K562 (cell line): ENCODE results near the gene ENDOD1. TPM values are rescaled to one million over a fixed set of nuclear protein-coding genes. Genes with fewer than 3 reads are reported as not detected.
A peak's percentile ranks its signal among the peaks of the same experiment; 100 is the strongest.

Experiments used
- ARID1B ChIP-seq: fragments of 450-650 bp; IDR thresholded peaks from 2 replicates; pipeline ENCODE4 v1.6.1; 2016; ENCODE audit warnings: antibody characterized with exemption, mild to moderate bottlenecking, inconsistent platforms
- ARID4B ChIP-seq: sonication (generic); formaldehyde crosslinking; IDR thresholded peaks from 2 replicates; pipeline ENCODE4 v1.8.0; 2022; ENCODE audit warnings: mild to moderate bottlenecking, missing genetic modification reagents
- CHD1 ChIP-seq: fragments of 200-600 bp; sonication (generic); IDR thresholded peaks from one replicate; pipeline ENCODE4 v1.6.1; 2012; ENCODE audit warnings: mild to moderate bottlenecking, moderate library complexity, low read length, inconsistent platforms
- CXXC5 ChIP-seq: fragments of 250-450 bp; sonication (Bioruptor Pico); IDR thresholded peaks from 2 replicates; pipeline ENCODE4 v1.8.0; 2022; ENCODE audit warnings: inconsistent platforms, mild to moderate bottlenecking, moderate library complexity
- ETV6 ChIP-seq, 3 experiments: fragments of 150-350 bp in 1 of 3; sonication (generic) in 1 of 3; formaldehyde crosslinking in 1 of 3; IDR thresholded peaks; 2 replicates each; pipeline versions ENCODE4 v1.6.1 to v1.8.0; 2014 to 2022; ENCODE audit warnings: borderline replicate concordance in 2 of 3, low read depth in 2 of 3, antibody characterized with exemption in 1 of 3, low read length in 1 of 3, mild to moderate bottlenecking in 1 of 3, missing genetic modification reagents in 1 of 3
- FOXM1 ChIP-seq, 2 experiments: fragments of 450-650 bp in 1 of 2; sonication (generic) in 1 of 2; formaldehyde crosslinking in 1 of 2; IDR thresholded peaks; 2 replicates each; pipeline versions ENCODE4 v1.6.1 to v1.9.0; 2017 to 2022; ENCODE audit warnings: low read depth in 2 of 2, mild to moderate bottlenecking in 2 of 2, missing genetic modification reagents in 1 of 2, moderate library complexity in 1 of 2
- GATA2 ChIP-seq: sonication (generic); formaldehyde crosslinking; IDR thresholded peaks from 2 replicates; pipeline ENCODE4 v1.4.0; 2020; ENCODE audit warnings: mild to moderate bottlenecking, missing genetic modification reagents
- HDAC2 ChIP-seq: fragments of 450-650 bp; IDR thresholded peaks from 2 replicates; pipeline ENCODE4 v1.6.1; 2016; ENCODE audit warnings: mild to moderate bottlenecking
- SAFB ChIP-seq: fragments of 200-400 bp; formaldehyde crosslinking; IDR thresholded peaks from 2 replicates; pipeline ENCODE4 v1.6.1; 2017; ENCODE audit warnings: low read depth, low read length, borderline replicate concordance
- TCF3 ChIP-seq: sonication (generic); formaldehyde crosslinking; IDR thresholded peaks from 2 replicates; pipeline ENCODE4 v1.4.0; 2020; ENCODE audit warnings: mild to moderate bottlenecking, missing genetic modification reagents
- XRCC4 ChIP-seq: IDR thresholded peaks from one replicate; pipeline ENCODE4 v1.6.1; 2011; ENCODE audit not compliant: insufficient read depth, insufficient read length; ENCODE audit errors: extremely low read depth
- ZNF589 ChIP-seq: fragments of 200-800 bp; sonication (Bioruptor generic); IDR thresholded peaks from 2 replicates; pipeline ENCODE4 v1.6.1; 2016; ENCODE audit warnings: low read depth, missing genetic modification characterization, missing compliant biosample characterization
- polyA plus RNA-seq, 8 experiments: library from polyadenylated mRNA; depleted of rRNA in 4 of 8; stranded (reverse) in 5 of 8; unstranded in 3 of 8; fragments of >200 nt; fragmentation: Nextera tagmentation in 2 of 8; fragmentation: Illumina TruSeq in 1 of 8; extraction: Ambion mirVana in 2 of 8; extraction: Trizol in 1 of 8; gene quantifications; 2 replicates each; pipeline versions ENCODE4 v1.2.1 to v1.2.3, GENCODE V29; 2011 to 2014; ENCODE audit warnings: inconsistent platforms in 1 of 8, missing spikeins in 1 of 8
- total RNA-seq, 7 experiments: library from RNA; depleted of rRNA in 6 of 7; stranded (reverse); fragments of >200 nt in 6 of 7; fragmentation: Illumina TruSeq in 2 of 7; extraction: Trizol in 2 of 7; gene quantifications; 2 replicates each; pipeline versions ENCODE4 v1.2.1 to v1.2.3, GENCODE V29; 2011 to 2021; ENCODE audit warnings: low replicate concordance in 1 of 7
- TF ChIP-seq, protein P1 (sequence below): fragments of 250-450 bp; sonication (Bioruptor Pico); IDR thresholded peaks from 2 replicates; pipeline ENCODE4 v1.8.0; 2021; ENCODE audit warnings: moderate library complexity, mild to moderate bottlenecking, inconsistent platforms
- TF ChIP-seq, protein P2 (sequence below): fragments of 450-650 bp; IDR thresholded peaks from one replicate; pipeline ENCODE4 v1.6.1; 2018; ENCODE audit warnings: mild to moderate bottlenecking, moderate library complexity; ENCODE audit not compliant: partially characterized antibody

The ENDOD1 gene
- total and polyA plus RNA-seq, 9 of the 15 experiments (the other 6 are each of a cell fraction or from before 2014, with no cell fraction given) = 4.2 to 11.8 (median 9.3) TPM

GRCh38 chr11:95175818-95176380, 86.3 kb downstream of the ENDOD1 start (continued):
- TF ChIP-seq ARID4B (CRISPR knock-in tag) (no peak), FOXM1 (IDR thresholded peaks at IDR 0.05; ENCODE audit: low read depth) (peak; percentile 21; the same call in 1 of the 2 replicates), FOXM1 (CRISPR knock-in tag; IDR thresholded peaks at IDR 0.05; ENCODE audit: low read depth) (no peak), ETV6 (IDR thresholded peaks at IDR 0.05; ENCODE audit: borderline replicate concordance in 1 of 2, low read depth in 2 of 2, low read length in 1 of 2) (no peak), ETV6 (CRISPR knock-in tag; IDR thresholded peaks at IDR 0.05; ENCODE audit: borderline replicate concordance) (no peak), CHD1 (no peak), TCF3 (peak; percentile 60), ARID1B (peak; percentile 60), CXXC5 (CRISPR knock-in tag) (no peak), SAFB (no peak), XRCC4 (no peak), HDAC2 (0 out of 2 replicates have a peak, but pooled peaks have one; percentile 38), ZNF589 (CRISPR knock-in tag) (0 out of 2 replicates have a peak, but pooled peaks have one; percentile 23), GATA2 (CRISPR knock-in tag) (0 out of 2 replicates have a peak, but pooled peaks have one; percentile 39)
- TF ChIP-seq, protein P1, sequence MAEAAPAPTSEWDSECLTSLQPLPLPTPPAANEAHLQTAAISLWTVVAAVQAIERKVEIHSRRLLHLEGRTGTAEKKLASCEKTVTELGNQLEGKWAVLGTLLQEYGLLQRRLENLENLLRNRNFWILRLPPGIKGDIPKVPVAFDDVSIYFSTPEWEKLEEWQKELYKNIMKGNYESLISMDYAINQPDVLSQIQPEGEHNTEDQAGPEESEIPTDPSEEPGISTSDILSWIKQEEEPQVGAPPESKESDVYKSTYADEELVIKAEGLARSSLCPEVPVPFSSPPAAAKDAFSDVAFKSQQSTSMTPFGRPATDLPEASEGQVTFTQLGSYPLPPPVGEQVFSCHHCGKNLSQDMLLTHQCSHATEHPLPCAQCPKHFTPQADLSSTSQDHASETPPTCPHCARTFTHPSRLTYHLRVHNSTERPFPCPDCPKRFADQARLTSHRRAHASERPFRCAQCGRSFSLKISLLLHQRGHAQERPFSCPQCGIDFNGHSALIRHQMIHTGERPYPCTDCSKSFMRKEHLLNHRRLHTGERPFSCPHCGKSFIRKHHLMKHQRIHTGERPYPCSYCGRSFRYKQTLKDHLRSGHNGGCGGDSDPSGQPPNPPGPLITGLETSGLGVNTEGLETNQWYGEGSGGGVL (CRISPR knock-in tag) = no peak
- TF ChIP-seq, protein P2, sequence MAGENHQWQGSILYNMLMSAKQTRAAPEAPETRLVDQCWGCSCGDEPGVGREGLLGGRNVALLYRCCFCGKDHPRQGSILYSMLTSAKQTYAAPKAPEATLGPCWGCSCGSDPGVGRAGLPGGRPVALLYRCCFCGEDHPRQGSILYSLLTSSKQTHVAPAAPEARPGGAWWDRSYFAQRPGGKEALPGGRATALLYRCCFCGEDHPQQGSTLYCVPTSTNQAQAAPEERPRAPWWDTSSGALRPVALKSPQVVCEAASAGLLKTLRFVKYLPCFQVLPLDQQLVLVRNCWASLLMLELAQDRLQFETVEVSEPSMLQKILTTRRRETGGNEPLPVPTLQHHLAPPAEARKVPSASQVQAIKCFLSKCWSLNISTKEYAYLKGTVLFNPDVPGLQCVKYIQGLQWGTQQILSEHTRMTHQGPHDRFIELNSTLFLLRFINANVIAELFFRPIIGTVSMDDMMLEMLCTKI = no peak
